Left lobe of liver (tissue), 2 donors: ENCODE measurements around the gene DST. TPM values are rescaled to one million over a fixed set of nuclear protein-coding genes. Genes with fewer than 3 reads are reported as not detected.
A peak's percentile ranks its signal among the peaks of the same experiment; 100 is the strongest.

Experiments used
- ATAC-seq: fragments of 200-7000 bp; cut with Tn5 transposase; one replicate; pipeline ENCODE4 v1.9.1; 2020; ENCODE audit warnings: mild to moderate bottlenecking, moderate library complexity
- DNase-seq: peaks from one replicate; pipeline ENCODE4 v3.0.0-alpha.2; 2020; ENCODE audit warnings: low spot score
- total RNA-seq: library from RNA; stranded (reverse); gene quantifications from one replicate; pipeline ENCODE4 v1.2.1, GENCODE V29; 2021
- donor health status: DM: no; HTN: no; CAD: no; lungs with moderate emphysema.
- donor health status: DM: no; HTN: yes; CAD: no.

Gene DST
- total RNA-seq, 1 donor from 2014 or later: 86.5 TPM

DNA sequence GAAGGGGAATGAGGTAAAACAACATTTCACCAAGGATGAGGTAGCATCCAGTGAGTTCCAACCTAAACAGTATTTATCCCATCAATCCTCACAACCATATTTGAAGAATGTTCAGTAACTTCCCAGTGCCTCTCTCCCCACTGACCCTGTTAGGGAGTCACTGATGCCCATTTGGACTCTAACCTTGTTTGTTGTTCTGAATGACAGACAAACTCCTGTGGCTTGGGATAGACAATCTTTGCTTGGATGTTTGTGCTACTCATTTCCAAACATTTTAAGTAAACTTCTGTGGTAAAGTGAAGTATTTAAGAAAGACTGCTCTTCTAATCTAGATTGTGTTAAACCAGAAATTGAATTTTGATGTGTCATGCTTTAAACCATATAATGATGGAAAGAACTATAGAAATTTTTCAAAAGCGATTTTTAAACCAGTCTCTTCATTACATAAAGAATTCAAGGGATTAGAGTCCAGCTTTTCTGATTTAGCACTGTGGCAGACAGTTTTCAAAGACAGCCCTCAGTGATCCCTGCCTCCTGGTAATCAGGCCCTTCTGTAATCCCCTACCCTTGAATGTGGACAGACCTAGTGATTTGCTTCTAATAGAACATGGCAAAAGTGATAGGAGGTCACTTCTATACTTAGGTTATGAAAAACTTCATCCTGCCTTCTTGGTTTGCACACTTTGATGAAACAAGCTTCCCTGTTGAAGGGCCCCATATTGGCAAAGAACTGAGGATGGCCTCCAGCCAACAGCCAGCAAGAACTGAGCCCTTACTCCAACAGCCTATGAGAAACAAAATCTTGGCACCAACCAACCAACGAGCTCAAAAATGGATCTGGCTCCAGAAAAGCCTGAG, 191.6 kb downstream of the DST start:
- ATAC-seq: peak; percentile 87
- peak; percentile 80 for DNase-seq

- ATAC-seq: no peak
- no peak for DNase-seq
These were observed 192.3 kb downstream of the DST start for GRCh38 chr6:56450376-56450775.

- no peak for DNase-seq
- no peak for ATAC-seq
These were observed 194.6 kb downstream of the DST start for GRCh38 chr6:56448046-56448445.

- DNase-seq (no peak), ATAC-seq (no peak)
These were observed 196.9 kb downstream of the DST start for GRCh38 chr6:56445818-56446217.

- ATAC-seq (no peak), DNase-seq (no peak)
These were observed 197.8 kb downstream of the DST start for GRCh38 chr6:56444855-56445254.

DNA sequence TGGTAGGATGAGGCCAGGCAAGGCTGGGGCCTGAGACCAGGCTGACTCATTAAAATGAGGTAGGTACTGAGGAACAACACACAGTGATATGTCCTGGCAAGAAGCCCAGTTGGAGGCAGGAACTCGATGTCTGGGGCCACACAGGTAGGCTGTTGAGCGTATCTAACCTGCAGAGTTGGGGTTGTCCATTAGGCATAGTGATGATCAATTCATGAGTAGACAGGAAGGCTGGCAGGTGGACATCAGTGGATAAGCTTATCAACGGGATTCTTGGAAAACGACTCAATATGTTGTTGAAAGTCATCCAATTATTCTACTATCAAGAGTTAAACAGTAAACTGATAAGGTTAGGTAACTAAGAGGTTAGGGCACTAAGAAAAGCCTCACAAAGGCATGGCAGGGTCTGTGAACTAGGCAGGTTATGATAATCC, 202.1 kb downstream of the DST start:
- ATAC-seq: peak; percentile 81
- DNase-seq: peak; percentile 47

- DNase-seq: no peak
These were observed 205.4 kb downstream of the DST start for GRCh38 chr6:56437171-56437900.

GRCh38 chr6:56435754-56436153, 206.9 kb downstream of the DST start:
- ATAC-seq (peak; percentile 60), DNase-seq (no peak)

More at GRCh38 chr6:56437171-56437900, 205.4 kb downstream of the DST start:
- no peak for ATAC-seq

- no peak for ATAC-seq
- DNase-seq: no peak
These were observed 207.4 kb downstream of the DST start for GRCh38 chr6:56435326-56435725.

DNA sequence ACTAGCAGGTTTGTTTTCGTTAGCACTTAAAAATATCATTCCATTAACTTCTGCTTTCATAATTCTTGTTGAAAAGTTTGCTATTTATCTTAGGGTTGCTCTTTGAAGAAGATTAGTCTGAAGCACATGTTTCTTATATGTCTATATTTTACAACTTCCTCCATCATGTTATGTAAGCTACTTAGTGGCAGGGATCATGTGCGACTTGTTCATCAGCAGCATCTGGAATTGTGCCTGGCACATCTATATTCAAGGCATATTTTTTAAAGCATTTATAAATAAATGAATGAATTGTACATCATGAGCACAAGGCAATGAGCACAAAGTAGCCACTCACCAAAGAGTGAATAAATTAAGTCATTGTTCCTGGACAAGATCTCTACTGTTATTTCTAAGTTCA, 208.1 kb downstream of the DST start:
- ATAC-seq (no peak), DNase-seq (no peak)

DNA sequence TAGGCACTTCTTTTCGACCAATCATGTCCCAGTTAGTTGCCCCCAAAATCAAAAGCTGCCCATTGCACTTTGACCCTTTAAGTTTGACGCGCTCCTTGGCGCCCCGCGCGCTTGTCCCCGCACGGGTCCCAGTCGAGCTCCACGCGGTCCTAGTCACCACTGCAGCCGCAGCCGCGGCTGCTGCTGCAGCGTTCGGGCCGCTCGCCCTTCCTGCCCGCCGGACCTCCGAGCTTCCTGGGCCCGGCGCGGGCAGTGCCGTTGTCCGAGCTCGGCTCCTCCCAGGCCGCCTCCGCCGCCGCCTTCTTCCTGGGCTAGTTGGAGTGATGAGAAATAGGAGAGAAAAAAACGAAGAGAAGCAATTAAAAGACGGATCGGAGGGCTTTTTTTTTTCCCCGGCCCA, 209.6 kb downstream of the DST start:
- no peak for DNase-seq
- no peak for ATAC-seq

DNA sequence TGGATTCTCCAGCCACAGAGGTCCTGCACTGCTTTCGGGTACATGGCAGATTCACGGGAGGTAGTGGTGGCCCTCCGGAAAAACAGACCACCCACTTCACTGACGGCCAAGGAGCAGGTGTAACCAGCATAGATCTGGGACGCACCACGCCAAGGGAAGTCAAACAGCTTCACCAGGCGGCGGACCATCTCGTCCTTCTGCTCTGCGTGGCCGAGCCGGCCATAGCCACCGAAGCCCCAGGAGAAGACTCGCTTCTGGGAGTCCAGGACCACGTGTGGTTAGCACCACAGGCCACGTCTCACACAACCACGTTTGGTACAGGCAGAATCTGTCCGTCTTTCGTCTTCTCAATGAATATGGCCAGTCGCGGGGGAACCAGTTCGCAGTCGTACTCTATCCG, 210.5 kb downstream of the DST start:
- ATAC-seq (no peak), DNase-seq (no peak)

DNA sequence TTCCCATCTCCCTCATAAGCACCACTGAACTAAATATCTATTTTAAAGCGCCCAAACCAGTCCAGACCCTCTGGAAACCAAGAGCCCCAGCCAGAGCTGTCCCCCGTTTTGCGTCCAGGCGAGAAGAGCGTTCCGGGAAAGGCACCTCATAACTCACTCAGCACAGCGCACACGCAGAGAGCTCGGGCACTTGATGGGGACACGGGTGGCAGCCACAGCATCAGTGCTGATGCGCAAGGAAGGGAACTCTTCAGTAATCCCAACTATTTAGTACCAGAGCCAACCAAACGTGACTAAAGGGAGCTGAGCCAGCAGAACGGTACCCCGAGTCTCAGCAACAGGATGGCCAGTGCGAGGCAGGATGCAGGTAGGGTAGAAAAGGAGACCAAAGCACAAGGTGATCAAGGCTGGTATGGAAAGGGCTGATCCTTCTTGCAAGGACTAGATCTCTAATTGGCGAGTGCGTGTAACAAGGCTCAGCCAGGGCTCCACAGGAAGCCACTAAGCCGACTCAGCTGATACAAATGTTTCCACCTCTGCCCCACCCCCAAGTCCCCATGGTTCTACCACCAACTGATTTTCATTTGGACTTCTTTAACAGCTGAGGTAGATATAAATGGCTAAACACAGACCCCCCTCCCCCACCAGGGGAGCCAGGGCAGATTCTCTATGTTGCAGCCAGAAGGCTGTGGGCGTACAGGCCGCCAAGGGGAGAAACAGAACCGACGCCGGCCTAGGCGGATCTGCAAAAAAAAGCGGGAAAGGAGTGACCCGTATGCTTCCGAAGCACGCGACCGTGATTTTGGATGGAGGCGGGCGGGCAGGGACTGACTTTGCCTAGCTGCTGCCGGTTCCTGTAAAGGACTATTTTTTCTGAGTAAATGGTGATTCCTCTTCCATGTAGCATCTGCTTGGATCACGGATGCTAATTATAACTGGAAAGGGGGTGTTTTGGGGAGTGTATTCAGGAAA, 211.8 kb downstream of the DST start:
- ATAC-seq (no peak), DNase-seq (no peak)

DNA sequence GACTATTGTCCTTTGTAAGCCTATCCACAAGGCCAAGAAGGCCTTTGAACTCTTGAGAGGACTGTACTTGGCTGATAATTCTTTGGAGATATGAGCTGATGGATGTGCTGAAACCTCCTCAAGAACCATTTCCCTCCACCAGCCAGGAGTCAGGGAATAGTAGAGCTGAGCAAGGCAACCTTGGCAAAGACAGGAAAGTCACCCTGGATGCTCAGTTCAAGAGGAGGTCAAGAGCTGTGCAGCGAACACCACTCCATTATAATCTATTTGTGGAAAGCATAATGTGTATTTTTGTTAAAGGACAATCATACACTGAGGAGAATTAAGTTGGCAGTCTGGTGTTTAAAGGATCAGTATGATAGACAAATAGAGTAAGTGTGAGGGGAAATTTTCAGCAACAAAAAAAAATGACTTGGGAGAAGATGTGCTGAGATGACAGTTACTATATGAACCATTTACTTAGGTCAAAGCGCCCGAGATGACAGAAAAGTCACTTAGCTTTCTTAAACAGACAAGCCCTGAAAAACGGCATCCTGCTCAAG, 218.1 kb downstream of the DST start:
- ATAC-seq (no peak), DNase-seq (no peak)

DNA sequence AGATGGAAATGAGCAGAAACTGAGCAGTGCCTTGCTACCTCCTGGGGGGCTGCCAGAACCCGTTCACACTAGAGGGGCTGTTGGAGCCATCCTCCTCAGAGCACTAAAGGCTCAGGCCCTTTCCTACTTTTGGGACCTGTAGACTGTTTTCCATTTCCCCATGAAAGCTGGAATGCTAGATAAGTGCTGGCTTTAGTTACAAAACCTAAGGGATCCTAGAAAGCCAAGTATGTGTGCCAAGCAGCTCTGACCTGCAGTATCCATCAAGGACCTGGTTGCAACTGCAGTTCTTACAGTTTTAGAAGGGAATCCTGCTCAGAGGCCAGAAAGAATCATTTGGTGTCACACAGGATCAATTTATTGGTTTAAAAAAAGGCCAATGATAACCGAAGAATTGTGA, 218.6 kb downstream of the DST start:
- ATAC-seq: no peak

GRCh38 chr6:56420296-56420695, 222.4 kb downstream of the DST start:
- no peak for ATAC-seq
- no peak for DNase-seq

More for the DNA sequence above, 218.6 kb downstream of the DST start:
- DNase-seq: no peak

DNA sequence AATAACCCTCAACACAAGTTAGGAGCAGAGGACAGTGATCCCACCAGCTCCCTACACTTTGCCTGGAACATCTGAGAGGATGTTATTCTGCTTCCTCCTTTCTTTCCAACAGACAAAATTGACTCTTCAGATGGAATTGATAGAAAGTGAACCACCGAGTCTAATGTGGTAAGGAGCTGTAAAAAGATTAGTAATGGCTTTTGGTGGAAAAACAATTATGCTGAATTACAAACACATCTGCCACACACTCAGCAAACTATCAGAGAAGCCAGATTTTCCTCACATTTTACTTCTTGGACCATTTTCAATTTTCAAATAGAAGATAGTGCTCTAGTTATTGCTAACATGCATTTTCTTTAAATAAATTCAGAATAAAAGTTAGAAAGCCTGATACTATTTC, 223.5 kb downstream of the DST start:
- no peak for DNase-seq
- ATAC-seq: no peak

DNA sequence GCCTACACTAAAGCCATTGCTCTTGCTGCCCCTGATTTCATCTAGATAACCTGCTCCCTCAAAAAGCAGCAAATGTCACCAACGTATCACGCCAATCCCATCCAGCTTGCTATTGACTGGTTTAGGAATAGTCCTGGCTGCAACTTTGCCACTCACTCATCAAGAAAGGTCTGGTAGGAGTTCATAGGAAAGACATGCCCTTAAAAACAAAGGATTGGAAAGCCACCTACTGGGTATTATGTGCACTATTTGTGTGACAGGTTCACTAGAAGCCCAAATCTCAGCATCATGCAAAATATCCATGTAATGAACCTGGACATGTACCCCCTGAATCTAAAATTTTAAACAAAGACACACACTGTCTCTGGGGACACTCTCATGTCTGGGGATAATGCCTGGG, 224.9 kb downstream of the DST start:
- peak; percentile 90 for ATAC-seq
- no peak for DNase-seq

DNA sequence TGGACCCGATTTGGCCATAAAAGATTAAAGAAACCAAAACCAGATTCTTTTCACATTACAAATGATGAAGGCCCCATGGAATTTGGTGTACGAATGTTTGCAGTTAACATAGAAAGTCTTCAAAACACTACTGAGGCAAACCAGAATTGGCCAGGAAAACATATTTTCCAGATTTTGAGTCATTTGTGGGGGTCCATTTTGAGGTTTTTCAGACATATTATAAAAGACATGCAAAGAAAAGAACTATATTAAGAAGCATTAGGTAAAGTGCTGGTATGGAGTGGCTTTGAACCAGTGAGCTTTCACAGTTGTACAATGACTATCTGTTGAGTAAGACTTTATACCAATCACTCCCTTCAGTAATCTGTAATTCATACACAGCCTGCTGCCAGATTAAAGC, 226.4 kb downstream of the DST start:
- DNase-seq (no peak), ATAC-seq (peak; percentile 40)

- no peak for DNase-seq
- no peak for ATAC-seq
These were observed 233.7 kb downstream of the DST start for GRCh38 chr6:56408976-56409375.
